OCI-LY1 (cell line): ENCODE results near the gene MXI1.

Experiments used
- CTCF ChIP-seq: fragments of 200-600 bp; sonication (generic), shearing (Covaris generic); IDR thresholded peaks from 2 replicates; pipeline ENCODE4 v1.5.1; 2017; ENCODE audit warnings: mild to moderate bottlenecking, antibody characterized with exemption, low read length, moderate library complexity, mixed read lengths
- EZH2 ChIP-seq: fragments of 200-600 bp; sonication (generic), shearing (Covaris generic); IDR thresholded peaks from 2 replicates; pipeline ENCODE4 v1.8.0; 2017; ENCODE audit warnings: borderline replicate concordance, mixed run types, mild to moderate bottlenecking, antibody characterized with exemption, low read length, moderate library complexity, mixed read lengths

- no peak for TF ChIP-seq EZH2
- TF ChIP-seq CTCF = no peak
Observed at GRCh38 chr10:110176141-110177030, 31.0 kb upstream of the MXI1 start.
